B cell (primary cell): ENCODE measurements around the gene RNF146.

ENCODE experiments used
- EZH2 ChIP-seq: IDR thresholded peaks from 2 replicates; pipeline ENCODE4 v1.6.1; 2012; ENCODE audit warnings: borderline replicate concordance, low read depth, mild to moderate bottlenecking, moderate library complexity, low read length; ENCODE audit not compliant: insufficient read depth, poor library complexity, severe bottlenecking
- TF ChIP-seq, protein P1 (sequence below): fragments of 200-600 bp; IDR thresholded peaks from one replicate; pipeline ENCODE4 v1.8.0; 2022; ENCODE audit warnings: antibody characterized with exemption, mild to moderate bottlenecking

DNA sequence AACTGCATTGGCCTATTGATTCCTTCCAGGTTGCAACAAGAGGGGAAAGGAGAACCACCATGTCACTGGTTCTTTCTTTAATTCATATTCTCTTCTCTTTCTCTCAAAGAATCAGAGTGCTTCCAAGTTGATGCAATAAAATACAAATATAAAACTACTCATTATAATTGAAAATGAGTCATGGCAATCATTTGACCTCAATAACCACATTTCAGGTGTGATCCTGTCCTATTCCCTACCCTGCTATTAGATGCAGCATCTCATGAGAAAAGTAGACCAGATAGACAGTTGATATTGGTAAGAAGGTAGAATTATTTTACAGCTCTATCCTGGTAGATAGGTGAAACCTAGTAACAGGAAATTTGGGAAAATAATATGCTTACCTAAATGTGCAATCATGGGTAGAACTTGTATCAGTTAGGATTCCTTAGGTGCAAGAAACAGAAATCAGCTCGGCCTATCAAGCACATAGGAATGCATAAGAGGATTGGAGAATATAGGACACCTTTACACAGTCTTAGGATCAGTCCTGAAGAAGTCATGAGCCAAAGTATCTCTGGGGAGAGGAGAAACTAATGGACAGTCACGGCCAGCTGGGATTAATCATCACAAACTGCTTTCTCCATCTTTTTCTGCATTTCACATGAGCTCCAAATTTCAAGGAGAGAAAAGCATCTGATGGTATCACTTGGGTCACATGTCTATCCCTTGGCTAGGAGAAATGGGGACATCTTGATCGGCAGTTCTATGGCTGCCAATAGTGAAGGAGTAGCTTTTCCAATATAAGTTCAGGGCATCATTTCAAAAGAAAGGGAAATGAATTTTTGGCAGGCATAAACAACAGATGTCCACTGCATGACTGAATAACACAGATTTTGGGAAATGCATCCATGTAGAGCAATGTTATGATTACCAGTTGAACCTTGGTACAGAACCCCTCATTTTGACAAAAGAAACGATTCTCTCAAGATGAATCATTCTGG, 19.3 kb upstream of the RNF146 start:
- TF ChIP-seq, protein P1, sequence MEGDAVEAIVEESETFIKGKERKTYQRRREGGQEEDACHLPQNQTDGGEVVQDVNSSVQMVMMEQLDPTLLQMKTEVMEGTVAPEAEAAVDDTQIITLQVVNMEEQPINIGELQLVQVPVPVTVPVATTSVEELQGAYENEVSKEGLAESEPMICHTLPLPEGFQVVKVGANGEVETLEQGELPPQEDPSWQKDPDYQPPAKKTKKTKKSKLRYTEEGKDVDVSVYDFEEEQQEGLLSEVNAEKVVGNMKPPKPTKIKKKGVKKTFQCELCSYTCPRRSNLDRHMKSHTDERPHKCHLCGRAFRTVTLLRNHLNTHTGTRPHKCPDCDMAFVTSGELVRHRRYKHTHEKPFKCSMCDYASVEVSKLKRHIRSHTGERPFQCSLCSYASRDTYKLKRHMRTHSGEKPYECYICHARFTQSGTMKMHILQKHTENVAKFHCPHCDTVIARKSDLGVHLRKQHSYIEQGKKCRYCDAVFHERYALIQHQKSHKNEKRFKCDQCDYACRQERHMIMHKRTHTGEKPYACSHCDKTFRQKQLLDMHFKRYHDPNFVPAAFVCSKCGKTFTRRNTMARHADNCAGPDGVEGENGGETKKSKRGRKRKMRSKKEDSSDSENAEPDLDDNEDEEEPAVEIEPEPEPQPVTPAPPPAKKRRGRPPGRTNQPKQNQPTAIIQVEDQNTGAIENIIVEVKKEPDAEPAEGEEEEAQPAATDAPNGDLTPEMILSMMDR = no peak
- no peak for TF ChIP-seq EZH2
